NCI-H2196 treated with DMSO at 0.1 percent for 48 hours (cell line): ENCODE data around the gene THSD7A.

Experiments used
- DNase-seq: peaks from one replicate; lab custom pipeline; 2025; ENCODE audit not compliant: unreplicated experiment; lab: John Stamatoyannopoulos, UW

THSD7A gene, protein sequence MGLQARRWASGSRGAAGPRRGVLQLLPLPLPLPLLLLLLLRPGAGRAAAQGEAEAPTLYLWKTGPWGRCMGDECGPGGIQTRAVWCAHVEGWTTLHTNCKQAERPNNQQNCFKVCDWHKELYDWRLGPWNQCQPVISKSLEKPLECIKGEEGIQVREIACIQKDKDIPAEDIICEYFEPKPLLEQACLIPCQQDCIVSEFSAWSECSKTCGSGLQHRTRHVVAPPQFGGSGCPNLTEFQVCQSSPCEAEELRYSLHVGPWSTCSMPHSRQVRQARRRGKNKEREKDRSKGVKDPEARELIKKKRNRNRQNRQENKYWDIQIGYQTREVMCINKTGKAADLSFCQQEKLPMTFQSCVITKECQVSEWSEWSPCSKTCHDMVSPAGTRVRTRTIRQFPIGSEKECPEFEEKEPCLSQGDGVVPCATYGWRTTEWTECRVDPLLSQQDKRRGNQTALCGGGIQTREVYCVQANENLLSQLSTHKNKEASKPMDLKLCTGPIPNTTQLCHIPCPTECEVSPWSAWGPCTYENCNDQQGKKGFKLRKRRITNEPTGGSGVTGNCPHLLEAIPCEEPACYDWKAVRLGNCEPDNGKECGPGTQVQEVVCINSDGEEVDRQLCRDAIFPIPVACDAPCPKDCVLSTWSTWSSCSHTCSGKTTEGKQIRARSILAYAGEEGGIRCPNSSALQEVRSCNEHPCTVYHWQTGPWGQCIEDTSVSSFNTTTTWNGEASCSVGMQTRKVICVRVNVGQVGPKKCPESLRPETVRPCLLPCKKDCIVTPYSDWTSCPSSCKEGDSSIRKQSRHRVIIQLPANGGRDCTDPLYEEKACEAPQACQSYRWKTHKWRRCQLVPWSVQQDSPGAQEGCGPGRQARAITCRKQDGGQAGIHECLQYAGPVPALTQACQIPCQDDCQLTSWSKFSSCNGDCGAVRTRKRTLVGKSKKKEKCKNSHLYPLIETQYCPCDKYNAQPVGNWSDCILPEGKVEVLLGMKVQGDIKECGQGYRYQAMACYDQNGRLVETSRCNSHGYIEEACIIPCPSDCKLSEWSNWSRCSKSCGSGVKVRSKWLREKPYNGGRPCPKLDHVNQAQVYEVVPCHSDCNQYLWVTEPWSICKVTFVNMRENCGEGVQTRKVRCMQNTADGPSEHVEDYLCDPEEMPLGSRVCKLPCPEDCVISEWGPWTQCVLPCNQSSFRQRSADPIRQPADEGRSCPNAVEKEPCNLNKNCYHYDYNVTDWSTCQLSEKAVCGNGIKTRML (N-terminal part only)

DNA sequence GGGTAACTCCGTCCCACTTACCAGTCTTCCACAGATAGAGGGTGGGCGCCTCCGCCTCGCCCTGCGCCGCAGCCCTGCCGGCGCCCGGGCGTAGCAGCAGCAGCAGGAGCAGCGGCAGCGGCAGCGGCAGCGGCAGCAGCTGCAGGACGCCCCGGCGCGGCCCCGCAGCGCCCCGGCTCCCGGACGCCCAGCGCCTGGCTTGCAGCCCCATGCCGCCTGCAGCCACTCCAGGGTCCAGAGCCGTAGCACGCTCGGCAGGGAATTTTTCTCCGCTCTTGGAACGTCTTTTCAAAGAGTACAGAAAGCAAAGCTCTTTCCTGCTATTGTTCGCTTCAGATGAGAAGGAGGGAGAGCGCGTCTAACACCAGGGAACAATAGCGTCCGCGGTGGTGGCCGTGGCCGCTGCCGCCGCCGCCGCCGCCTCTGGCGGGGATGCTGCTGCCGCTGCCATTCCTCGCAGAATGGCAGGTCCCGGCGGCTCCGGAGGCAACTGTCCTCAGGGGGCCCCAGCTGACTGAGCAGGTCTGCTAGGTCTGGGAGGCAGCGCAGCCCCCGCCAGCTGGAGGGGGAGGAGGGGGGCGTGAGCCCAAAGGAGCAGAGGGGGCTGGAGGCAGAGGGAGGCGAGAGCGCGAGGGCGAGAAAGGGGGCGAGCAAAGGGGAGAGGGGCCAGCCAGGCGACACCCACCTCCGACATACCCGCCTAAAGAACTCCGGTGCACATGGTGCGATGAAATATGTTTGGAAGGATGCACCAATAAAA is at the start of gene THSD7A:
Gene THSD7A (minus strand): TSS at position 463 of the 760 bp plus-strand sequence. CDS start 252 bp downstream, at position 211.
- DNase-seq = no peak

DNA sequence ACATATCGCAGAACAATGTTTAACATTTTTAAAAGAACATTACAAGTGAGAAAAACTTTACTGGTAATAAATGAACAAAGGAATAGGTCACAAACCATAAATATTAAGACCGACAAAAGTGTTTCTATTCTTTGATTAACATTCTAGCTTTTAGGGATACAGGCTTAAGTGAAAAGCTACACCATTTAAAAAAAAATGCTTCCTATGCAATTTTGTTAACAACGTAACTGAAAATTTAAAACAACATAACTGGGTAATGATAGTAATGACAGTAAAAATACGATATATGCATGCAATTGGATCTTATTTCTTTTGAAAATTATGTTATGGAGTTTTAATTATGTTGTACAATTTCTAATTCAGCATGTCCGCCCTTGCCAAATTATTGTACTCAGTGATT is 49.7 kb upstream of the THSD7A start:
- DNase-seq = no peak

DNA sequence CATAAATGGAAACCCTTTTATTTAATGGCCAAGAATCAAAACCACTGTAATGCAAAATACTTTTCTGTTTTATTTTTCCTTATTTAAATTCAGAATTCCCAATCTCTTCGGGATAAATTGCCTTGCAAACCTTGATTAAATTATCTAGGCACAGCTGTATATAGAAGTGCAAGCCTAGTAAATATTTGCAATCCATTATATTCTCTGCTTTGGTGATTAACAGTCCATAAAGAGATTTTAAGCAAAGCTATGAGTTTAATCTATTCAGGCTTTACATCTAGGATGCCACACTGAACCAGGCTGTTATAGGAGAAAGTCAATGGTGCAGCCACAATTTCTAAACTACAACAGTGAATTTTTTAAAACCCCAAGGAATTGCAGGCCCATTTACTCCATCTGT is 43.6 kb upstream of the THSD7A start:
- no peak for DNase-seq

DNA sequence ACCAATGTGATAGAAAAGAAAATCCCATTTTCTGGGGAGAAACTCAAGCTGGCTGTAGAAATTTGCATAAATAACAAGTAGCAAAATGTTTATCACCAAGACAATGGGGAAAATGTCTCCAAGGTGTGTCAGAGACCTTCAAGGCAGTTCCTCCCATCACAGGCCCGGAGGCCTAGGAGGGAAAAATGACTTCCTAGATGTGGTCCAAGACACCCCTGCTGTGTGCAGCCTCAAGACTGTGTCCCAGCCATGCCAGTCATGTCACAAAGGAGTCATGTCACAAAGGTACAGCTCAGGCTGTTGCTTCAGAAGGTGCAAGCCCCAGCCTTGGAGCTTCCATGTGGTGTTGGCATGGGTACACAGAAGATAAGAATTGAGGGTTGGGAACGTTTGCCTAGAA is 33.7 kb upstream of the THSD7A start:
- DNase-seq = no peak

DNA sequence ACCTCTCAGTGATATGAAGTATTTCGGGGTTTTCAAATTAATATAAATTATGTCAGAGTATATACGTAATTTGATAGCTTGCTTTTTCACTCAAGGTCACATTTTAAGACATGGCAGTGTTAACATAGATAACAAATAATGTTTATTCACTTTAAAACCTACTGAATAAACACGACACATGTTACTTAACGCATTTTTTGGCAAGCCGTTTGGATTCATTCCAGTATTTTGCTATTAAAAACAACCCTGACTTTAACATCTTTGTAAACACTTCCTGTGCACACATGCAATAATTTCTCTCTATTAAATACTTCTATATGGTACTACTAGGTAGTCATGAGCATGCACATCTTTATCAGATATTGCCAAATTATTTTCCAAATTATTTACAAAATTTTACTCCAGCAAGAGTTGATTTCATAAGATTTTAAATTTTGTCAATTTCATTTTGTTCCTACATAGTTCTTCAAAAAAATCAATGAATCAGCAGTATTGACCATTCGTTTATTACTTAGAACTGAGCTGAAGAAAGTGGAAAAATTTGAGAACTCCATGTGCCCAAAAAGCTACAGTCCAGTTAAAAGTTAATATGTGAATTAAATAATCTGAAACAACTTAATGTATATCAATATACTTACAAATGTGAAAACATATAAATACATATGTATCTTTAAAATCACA is 26.8 kb upstream of the THSD7A start:
- DNase-seq = no peak

DNA sequence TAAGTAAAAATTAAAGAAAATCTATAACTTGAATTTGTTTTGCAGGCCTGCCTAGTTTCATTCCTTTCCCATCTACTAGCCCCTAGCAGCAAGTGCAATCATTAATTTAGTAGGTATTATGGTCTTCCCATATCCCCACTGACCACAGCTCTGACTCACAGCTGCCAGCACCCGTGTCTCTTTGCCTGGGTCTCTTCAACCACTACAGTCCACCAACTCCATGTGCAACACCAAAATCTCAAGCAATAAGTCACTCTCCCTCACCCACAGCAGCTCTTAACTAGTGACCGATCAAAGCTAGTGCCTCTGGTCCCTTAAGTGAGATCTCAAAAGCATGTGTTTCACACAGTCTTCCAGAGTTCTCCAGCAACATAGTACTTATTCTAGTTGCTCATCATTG is 26.0 kb upstream of the THSD7A start:
- no peak for DNase-seq

DNA sequence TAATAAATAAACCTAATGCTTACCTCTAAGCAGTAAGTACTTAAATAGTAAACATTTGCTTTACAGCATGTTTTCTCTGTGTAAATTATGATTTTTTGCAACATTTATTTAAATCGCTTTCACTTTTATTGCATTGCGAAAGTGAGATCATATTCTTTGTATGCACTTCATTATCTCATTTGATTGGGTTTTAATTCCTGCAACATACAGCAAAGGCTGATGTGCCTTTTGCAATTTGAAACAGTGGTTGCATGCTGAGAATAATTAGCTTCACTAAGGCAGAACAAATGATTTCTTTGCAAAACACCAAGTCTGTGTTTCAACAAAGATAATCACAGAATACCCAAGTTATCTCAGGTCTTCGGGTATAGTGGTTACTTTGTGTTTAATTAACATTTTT is 16.3 kb upstream of the THSD7A start:
- no peak for DNase-seq

DNA sequence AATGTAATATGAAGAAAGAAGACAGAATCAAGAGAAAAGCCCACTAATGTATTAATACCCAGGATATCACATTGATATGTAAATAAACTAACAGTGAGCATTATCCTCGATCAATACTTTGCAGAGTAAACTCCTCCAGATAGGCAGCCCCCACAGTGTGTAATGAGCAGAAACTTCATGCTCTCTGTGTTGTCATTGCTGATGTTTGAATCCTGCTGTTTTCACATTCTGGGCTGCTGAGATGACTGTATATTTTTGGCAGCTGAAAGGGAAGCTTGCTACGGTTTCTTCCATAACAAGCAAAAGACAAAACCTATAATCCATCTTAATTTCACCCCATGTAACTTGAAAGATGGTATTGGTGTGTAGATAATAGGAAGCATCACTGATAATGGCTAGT is 15.3 kb upstream of the THSD7A start:
- no peak for DNase-seq

DNA sequence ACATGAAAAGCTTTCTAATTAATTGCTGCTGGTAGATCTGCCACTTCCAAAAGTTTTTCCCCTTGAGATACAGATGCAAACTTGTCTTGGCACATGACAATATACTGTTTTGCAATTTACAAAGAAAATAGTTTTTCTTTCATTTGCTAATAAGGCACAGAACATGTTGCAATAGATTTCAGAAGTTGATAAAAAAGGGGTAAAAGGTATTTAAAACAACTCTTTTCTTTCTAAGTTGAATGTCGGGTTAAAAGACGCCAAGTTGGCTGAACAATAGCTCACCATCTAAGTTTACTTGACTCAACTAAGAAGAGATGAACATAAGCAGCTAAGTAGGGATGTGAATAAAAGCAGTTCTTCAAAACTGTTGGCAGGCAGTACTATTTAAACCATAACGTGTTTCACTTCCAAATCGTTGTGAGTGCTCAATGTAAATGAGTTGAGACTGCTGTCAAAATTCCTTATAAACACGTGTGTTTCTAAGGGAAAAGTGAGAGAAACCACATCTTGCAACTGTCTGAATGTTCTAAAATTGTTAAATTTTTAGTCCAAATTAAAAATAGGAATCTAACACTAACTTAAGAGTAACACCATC is 14.5 kb upstream of the THSD7A start:
- no peak for DNase-seq

DNA sequence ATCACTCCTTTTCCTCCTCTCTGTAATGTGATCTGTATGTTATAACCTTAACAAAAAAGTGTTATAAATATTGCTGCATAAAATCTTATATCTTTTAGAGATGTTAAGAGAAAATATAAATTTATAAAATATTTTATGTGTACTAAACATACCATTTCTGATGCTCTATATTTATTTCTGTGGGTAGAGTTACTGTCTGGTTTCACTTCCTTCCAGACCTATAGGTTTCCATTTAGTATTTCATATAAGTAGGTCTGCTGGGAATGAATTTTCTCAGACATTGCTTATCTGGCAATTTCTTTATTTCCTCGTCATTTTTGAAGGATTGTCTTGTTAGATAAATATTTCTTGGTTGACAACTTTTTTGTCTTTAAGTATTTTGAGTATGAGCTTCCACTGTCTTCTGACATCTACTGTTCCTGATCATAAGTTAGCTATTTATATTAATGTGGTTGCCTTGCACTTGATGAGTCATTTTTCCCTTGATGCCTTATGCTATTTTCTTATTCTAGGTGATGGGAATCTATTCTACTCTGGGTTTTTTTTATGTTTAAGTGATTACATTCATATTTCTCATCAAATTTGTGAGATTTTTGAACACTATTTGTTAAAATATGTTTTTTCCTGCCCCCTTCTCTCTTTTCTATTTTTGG is 11.2 kb upstream of the THSD7A start:
- no peak for DNase-seq

DNA sequence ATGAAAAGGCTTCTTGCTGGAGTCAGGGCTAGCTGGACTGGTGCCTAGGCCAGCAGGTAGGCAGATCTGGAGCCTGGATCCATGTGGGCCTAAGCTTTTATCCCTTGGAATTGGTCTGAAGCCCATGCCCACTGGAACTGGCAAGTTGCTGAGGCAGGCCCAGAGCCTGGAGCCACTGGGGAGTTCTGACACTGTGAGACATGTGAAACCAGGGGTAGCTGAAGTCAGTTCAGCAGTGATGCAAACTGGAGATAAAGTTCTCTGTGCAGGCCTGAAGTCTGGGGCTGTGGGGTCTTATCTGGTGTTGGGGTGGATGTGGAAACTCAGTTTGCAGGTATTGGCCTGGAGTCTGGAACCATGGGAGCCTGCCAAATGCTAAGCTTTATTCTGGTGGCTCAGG is 9.7 kb upstream of the THSD7A start:
- DNase-seq = no peak

DNA sequence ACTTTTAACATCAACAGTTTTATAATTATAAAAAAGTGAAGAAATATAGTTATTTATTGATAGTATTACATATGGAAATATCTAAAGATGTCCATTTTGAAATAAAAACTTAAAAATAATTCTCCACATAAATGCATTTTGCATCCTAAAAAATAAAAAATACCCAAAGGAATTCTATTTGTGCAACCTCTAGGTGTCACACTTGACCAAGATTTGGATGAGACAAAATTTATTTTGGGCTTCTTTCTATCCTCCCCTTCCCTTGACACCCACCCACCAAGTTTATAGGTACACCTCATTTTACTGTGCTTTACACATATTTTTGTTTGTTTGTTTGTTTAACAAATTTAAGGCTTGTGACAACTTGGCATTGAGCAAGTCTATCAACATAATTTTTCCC is 3.3 kb upstream of the THSD7A start:
- no peak for DNase-seq

DNA sequence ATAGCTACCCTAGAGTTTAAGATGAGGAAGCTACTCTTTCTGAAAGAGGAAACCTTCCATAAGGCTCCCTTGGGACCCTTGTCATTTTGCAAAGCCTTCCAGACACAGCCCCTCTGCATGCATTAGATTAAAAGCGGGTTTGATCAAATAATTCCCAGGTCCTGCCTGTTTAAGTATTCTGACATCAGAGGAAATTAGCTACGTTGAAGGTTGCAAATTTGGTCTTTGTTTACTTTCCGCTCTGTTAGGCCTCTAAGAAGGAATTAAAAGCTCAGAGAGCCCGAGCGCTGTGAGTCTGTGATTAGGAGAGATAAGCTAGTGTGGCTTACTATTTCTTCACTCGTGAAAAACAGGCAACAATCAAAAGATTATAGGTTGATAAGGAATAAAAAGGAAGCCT is 1.4 kb upstream of the THSD7A start:
- no peak for DNase-seq

DNA sequence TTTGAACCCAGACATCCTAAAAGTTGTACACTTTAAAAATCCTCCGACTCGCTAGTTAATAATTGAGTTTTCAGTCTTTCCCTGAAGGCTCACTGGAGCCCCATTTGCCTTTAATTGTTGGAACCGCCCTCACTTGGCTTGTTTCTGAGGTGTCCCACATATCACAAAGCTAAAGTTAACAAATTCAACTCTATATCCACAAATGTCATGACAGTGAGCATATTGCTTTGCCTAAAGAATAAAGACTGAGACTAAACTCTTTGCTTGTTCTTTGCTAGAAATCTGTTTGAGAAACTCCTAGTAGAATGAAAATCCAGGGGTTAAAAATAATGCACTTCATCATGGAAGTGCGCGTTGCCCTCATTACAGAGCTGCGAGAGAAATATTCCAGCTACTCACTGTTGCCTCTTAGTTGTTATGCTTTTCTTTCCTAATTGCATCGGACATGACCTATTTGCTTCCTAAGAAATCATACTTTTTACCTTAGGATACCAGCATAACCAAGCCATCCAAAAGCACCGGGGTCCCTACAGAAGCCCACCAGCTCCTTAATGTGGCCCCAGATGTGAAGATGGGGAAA is 752 bp downstream of the THSD7A start:
- no peak for DNase-seq

DNA sequence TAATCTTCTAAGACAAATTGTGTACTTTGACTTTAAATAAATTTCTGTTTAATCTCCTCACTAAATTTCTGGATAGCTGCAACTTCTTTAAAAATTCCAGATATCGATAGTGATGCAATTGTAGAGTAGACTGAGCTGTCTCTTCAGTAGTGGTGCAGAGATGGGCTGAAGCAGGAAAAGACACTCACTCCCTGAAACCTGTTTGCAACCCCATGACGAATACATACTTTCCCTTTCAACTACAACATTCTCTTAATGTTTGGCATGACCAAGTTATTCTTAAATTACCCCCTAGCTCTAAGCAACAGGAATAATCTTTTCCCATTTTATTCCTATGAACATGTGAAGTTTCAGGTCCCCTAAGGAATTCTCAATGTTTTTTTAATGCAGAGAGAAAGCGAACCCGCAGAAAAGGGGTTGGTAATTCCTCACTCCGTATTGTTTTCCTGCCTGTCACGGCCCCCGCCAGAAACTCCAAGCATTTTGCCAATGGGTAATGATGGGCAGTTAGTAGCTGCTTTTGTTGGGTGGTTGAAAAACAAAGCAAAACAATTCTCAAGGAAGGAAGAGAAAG is 1.3 kb downstream of the THSD7A start:
- DNase-seq = no peak

DNA sequence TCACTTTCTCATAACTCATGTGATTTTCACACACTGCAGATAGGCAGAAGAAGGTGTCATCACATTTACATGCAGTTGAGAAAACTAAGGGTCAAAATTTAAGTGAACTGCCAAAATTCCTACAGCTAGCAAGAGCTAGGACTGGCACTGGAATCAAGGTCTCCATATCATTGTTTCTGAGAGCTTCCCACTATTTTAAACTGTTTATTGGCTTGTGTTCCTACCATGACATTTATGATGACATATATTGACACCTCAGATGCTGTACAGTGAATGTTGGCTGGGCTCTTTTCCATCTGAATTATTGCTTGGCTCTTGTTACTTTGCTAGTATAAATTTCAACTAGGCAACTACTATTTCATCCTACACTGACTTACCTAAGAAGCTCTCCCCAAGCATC is 2.0 kb downstream of the THSD7A start:
- no peak for DNase-seq

DNA sequence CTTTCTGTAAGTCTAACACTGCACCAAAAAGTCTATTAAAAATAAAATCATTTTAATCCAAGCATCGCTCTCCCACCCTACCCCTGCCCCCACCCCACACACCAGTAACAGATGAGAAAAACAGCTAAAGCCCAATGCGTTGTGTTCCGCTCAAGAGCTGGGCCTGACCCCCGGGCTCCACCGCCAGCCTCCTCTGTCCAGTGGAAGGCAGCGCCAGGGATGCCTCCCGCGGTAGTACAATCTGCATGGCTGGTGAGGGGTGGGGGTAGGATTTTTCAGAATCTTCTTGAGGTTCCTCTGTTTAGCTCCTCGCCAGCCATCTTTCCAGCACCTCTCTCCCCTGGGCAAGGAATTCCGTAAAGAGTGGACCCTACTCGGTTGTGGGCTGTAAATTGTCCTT is 12.1 kb downstream of the THSD7A start:
- no peak for DNase-seq

DNA sequence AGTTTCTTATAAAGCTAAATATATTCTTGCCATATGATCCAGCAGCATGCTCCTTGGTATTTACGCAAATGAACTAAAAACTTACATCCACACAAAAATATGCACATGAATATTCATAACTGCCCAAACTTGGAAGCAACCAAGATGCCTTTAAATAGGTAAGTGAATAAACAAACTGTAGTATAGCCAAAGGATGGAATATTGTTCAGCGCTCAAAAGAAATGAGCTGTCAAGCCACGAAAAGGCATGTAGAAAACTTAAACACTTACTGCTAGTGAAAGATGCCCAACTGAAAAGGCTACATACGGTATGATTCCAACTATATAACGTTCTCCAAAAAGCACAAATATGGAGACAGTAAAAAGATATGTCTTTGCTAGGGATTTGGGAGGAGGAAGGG is 12.7 kb downstream of the THSD7A start:
- DNase-seq = no peak

DNA sequence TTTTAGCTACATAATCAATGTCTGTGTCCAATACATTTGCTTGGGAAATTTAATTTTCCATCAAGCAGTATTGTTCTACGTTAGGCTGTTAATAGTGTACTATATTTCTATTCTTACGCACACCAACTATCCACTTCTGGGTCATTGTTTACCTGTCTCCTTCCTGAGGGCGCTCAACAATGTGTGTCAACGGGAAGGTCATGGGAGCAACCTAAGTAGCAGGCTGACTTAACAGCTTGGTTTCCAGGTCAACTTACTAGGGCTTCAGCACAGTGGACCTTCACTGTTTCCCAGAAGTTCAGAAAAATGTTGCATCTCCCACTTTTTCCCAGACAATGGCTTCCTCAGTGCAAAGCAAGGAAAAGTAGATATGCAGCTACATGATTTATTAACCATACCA is 13.7 kb downstream of the THSD7A start:
- DNase-seq = no peak
